CD4-positive, alpha-beta T cell treated with Interleukin-17A for 1 hour (primary cell): Measurements from ENCODE around the gene MRPS27.

Experiments
- DNase-seq: peaks from one replicate; pipeline ENCODE4 v3.0.0-alpha.2; 2020

Gene MRPS27

GRCh38 chr5:72319976-72320752 is at the start of gene MRPS27, which contains the start of gene PTCD2:
MRPS27 (minus strand) TSS chr5:72320240; CDS start chr5:72320221, 19 bp downstream.
PTCD2 (plus strand) TSS chr5:72320373; CDS start chr5:72320383, 10 bp downstream.
- DNase-seq: peak; percentile 97

GRCh38 chr5:72369711-72370110 is 49.7 kb upstream of the MRPS27 start:
- no peak for DNase-seq

GRCh38 chr5:72369301-72369700 is 49.3 kb upstream of the MRPS27 start:
- DNase-seq: no peak

GRCh38 chr5:72368271-72368670 is 48.2 kb upstream of the MRPS27 start:
- DNase-seq: no peak

GRCh38 chr5:72366324-72366976 is 46.4 kb upstream of the MRPS27 start:
- DNase-seq: peak; percentile 43

GRCh38 chr5:72364951-72365350 is 44.9 kb upstream of the MRPS27 start:
- DNase-seq: no peak

GRCh38 chr5:72364171-72364570 is 44.1 kb upstream of the MRPS27 start:
- no peak for DNase-seq

- DNase-seq: no peak
These were observed 43.2 kb upstream of the MRPS27 start for GRCh38 chr5:72363166-72363802.

- DNase-seq: no peak
These were observed 39.8 kb upstream of the MRPS27 start for GRCh38 chr5:72359886-72360285.

- DNase-seq: no peak
These were observed 38.9 kb upstream of the MRPS27 start for GRCh38 chr5:72358925-72359324.

GRCh38 chr5:72356361-72356760 is 36.3 kb upstream of the MRPS27 start:
- no peak for DNase-seq

- DNase-seq: no peak
These were observed 35.8 kb upstream of the MRPS27 start for GRCh38 chr5:72355706-72356299.

GRCh38 chr5:72353046-72353445 is 33.0 kb upstream of the MRPS27 start:
- no peak for DNase-seq

- no peak for DNase-seq
These were observed 32.6 kb upstream of the MRPS27 start for GRCh38 chr5:72352616-72353015.

- DNase-seq: no peak
These were observed 31.3 kb upstream of the MRPS27 start for GRCh38 chr5:72351376-72351775.

GRCh38 chr5:72347801-72348308 is 27.8 kb upstream of the MRPS27 start:
- no peak for DNase-seq

GRCh38 chr5:72346398-72346797 is 26.4 kb upstream of the MRPS27 start:
- no peak for DNase-seq

GRCh38 chr5:72338689-72339209 is 18.7 kb upstream of the MRPS27 start:
- no peak for DNase-seq

GRCh38 chr5:72337159-72337558 is 17.1 kb upstream of the MRPS27 start:
- no peak for DNase-seq

- DNase-seq: no peak
These were observed 10.7 kb upstream of the MRPS27 start for GRCh38 chr5:72330712-72331111.

GRCh38 chr5:72328172-72328571 is 8.1 kb upstream of the MRPS27 start:
- no peak for DNase-seq

GRCh38 chr5:72326306-72326649 is 6.2 kb upstream of the MRPS27 start:
- DNase-seq: no peak
